Heart right ventricle (tissue), 16 donors: ENCODE results near the gene NOSIP. TPM values are rescaled to one million over a fixed set of nuclear protein-coding genes. Genes with fewer than 3 reads are reported as not detected.

ENCODE experiments used
- ATAC-seq, 8 donors: fragments of 200-7000 bp; cut with Tn5 transposase; one replicate each; pipeline ENCODE4 v1.9.1; 2020; ENCODE audit warnings: mild to moderate bottlenecking in 8 of 8, moderate library complexity in 8 of 8, moderate number of reproducible peaks in 1 of 8
- DNase-seq, 2 donors: peaks; one replicate each; pipeline ENCODE4 v3.0.0-alpha.2; 2020
- H3K27ac ChIP-seq, 10 donors: fragments of 200-600 bp; sonication (generic) in 2 of 10; one replicate each; pipeline versions ENCODE4 v1.5.0 to v1.8.0; 2020 to 2022; ENCODE audit warnings: mild to moderate bottlenecking in 3 of 10
- H3K27me3 ChIP-seq, 7 donors: fragments of 200-600 bp; one replicate each; pipeline ENCODE4 v1.8.0; 2021 to 2022; ENCODE audit warnings: mild to moderate bottlenecking in 2 of 7
- H3K36me3 ChIP-seq, 9 donors: fragments of 200-600 bp; sonication (generic) in 1 of 9; one replicate each; pipeline versions ENCODE4 v1.5.0 to v1.8.0; 2020 to 2022; ENCODE audit warnings: mild to moderate bottlenecking in 2 of 9
- H3K4me1 ChIP-seq, 9 donors: fragments of 200-600 bp; sonication (generic) in 1 of 9; one replicate each; pipeline versions ENCODE4 v1.5.0 to v1.8.0; 2020 to 2022; ENCODE audit warnings: mild to moderate bottlenecking in 4 of 9
- H3K4me3 ChIP-seq, 10 donors: fragments of 200-600 bp; sonication (generic) in 2 of 10; one replicate each; pipeline versions ENCODE4 v1.5.0 to v1.8.0; 2020 to 2022; ENCODE audit warnings: mild to moderate bottlenecking in 7 of 10, moderate library complexity in 2 of 10
- H3K9me3 ChIP-seq, 11 donors: fragments of 200-600 bp in 10 of 11; sonication (generic) in 2 of 11; one replicate each; pipeline versions ENCODE4 v1.5.0 to v1.8.0; 2013 to 2022; ENCODE audit warnings: mild to moderate bottlenecking in 2 of 11, control low read depth in 1 of 11, moderate library complexity in 1 of 11
- WGBS, 2 donors: extraction: QIAGEN DNeasy Blood & Tissue Kit; methylation state at CpG; one replicate each; pipeline ENCODE4 v1.1.7; 2013; ENCODE audit warnings: inconsistent platforms in 1 of 2; 5-methylcytosine and 5-hydroxymethylcytosine counted together
- intact Hi-C, 10 donors: fragments of 100-400 bp; cut with DNase I; formaldehyde crosslinking; loops; one replicate each; pipeline versions ENCODE4 v1.11.1 to v1.14.2; 2022
- polyA plus RNA-seq, 2 donors: library from polyadenylated mRNA; stranded (reverse); fragments of 200-250 nt; gene quantifications; one replicate each; pipeline ENCODE4 v1.2.3, GENCODE V29; 2013
- total RNA-seq, 10 donors: library from RNA; stranded (reverse); fragmentation: NEBNext Ultra II Directional in 3 of 10; extraction: Animal tissue kit (Norgen Biotek cat#: 25700) in 3 of 10; gene quantifications; one replicate each; pipeline versions ENCODE4 v1.2.1 to v1.2.4, GENCODE V29; 2021 to 2023
- TF ChIP-seq, protein P1 (sequence below), 9 donors: fragments of 200-600 bp; sonication (generic) in 2 of 9; IDR thresholded peaks; one replicate each; pipeline versions ENCODE4 v1.5.0 to v1.8.0; 2021 to 2022; ENCODE audit warnings: antibody characterized with exemption in 9 of 9, mild to moderate bottlenecking in 5 of 9, moderate library complexity in 1 of 9
- donor health status: Arrhythmogenic right ventricular cardiomyopathy.
- donor health status: ischemic (EF 13 %, LVEDD 7.1; RV severe dilation, severe dysfunction).
- donor health status: healthy with polysubstance abuse.
- donor health status: DM: no; HTN: yes; CAD: no.
- donor health status: DM: no; HTN: no; CAD: no.
- donor health status: ischemic (EF 25% LVEDD 6.9; RV normal size, moderate dysfunction).
- donor health status: ischemic (EF 25% LVEDD 5.7; RV mildly dilated, moderate dysfunction).
- donor health status: healthy.
- donor health status: DM: yes; HTN: yes; CAD: no.
- donor health status: Ischemic cardiomyopathy.
- donor health status: ischemic (EF 35%, LVEDD 5.7; RV mildly dilated, moderate dysfunction).
- donor health status: nonischemic (EF 11% LVEDD 7.7; RV severe dilation, severe dysfunction).
- donor health status: DM: yes; HTN: yes; CAD: no.
- donor health status: PGD.
- donor health status: ischemic (EF 29% LVEDD 5.4; RV normal size, mild dysfunction).
- donor health status: nonischemic (EF 23%, LVEDD 6.1; RV moderate dilation, normal function).

NOSIP gene
- total and polyA plus RNA-seq, 12 donors: 38.0 to 120 (median 46.6) TPM

DNA sequence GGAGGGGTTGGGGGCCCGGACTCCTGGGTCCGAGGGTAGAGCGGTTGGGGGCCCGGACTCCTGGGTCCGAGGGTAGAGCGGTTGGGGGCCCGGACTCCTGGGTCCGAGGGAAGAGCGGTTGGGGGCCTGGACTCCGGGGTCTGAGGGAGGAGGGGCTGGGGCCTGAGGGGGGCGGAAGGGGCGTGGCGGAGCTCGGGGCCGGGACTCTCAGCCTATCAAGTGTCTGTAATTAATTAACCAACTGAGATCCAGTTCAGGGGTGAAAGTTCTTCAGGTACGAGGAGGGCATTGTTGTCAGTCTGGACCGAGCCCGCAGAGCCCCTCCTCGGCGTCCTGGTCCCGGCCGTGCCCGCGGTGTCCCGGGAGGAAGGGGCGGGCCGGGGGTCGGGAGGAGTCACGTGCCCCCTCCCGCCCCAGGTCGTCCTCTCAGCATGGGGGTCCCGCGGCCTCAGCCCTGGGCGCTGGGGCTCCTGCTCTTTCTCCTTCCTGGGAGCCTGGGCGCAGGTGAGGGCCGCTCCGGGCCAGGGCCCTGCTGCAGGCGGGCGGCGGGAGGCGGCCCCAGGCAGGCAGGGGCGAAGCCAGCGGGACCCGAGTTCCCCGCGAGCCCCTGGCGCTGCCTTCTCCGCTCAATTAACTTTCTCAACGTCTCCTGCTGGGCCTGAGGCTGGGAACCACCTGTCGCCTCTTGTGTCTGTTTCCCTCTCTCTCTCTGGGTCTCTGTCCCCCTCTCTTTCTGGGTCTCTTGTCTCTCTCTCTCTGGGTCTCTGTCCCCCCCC lies 67.2 kb downstream of the NOSIP start:
- peaks cover 5 to 54% (median 35%) of the 10 kb centered on the region in 9 donors for H3K4me1 ChIP-seq
- no peaks in the 10 kb centered on the region for H3K9me3 ChIP-seq
- H3K36me3 ChIP-seq: peaks cover 0 to 22% (median 0%) of the 10 kb centered on the region in 9 donors
- 1% methylated on average over 46 to 50 of the region's 50 CpGs for WGBS, 2 donors
- H3K27me3 ChIP-seq: no peaks in the 10 kb centered on the region
- ATAC-seq (peak; percentile 73 to 87 (median 82)), DNase-seq (peak; percentile 66 to 70)
- peak overlapping the region; percentile 67 to 93 (median 90) for H3K27ac ChIP-seq
- TF ChIP-seq, protein P1, sequence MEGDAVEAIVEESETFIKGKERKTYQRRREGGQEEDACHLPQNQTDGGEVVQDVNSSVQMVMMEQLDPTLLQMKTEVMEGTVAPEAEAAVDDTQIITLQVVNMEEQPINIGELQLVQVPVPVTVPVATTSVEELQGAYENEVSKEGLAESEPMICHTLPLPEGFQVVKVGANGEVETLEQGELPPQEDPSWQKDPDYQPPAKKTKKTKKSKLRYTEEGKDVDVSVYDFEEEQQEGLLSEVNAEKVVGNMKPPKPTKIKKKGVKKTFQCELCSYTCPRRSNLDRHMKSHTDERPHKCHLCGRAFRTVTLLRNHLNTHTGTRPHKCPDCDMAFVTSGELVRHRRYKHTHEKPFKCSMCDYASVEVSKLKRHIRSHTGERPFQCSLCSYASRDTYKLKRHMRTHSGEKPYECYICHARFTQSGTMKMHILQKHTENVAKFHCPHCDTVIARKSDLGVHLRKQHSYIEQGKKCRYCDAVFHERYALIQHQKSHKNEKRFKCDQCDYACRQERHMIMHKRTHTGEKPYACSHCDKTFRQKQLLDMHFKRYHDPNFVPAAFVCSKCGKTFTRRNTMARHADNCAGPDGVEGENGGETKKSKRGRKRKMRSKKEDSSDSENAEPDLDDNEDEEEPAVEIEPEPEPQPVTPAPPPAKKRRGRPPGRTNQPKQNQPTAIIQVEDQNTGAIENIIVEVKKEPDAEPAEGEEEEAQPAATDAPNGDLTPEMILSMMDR (IDR thresholded peaks at IDR 0.05): no peak
- peak overlapping the region; percentile 60 to 95 (median 82) for H3K4me3 ChIP-seq
- intact Hi-C loops: loop anchor here in 1 of 10 donors (10.0 kb wide), 1 partner anchor 352 kb away; the partner anchor contains the start of gene PNKP

DNA sequence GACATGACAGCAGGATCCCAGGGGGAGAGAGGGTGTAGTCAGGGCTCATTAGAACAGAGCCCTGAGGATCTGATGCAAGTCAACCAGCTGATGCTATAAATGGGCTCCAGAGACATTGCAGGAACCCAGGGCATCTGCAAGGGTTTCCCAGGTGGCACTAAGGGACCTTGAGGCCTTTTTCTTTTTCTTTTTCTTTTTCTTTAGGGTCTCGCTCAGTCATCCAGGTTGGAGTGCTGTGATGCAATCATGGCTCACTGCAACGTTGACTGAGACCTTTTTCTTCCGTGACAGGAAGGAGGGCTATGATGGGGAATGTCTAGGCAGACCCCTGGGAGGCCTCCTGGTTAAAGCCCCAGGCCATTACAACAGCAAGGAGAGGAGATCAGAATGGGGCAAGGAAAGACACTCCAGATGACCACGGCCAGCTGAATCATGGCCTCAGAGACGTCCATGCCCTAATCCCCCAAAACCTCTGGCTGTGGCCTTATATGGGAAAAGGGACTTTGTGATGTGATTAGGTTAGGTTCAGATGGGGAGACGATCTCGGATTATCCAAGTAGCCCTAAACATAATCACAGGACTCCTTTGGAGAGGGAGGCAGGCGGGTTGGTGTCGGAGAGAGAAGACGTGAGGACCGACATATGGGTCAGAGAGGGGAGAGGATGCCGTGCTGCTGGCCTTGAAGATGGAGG lies 72.4 kb downstream of the NOSIP start:
- intact Hi-C loops: loop anchor here in 3 of 10 donors (5.0 kb wide), 2 partner anchors 34 to 39 kb away; no protein-coding TSS in a partner anchor
- no peaks in the 10 kb centered on the region for H3K27me3 ChIP-seq
- H3K27ac ChIP-seq: no peak overlapping the region
- H3K4me1 ChIP-seq: peaks cover 8 to 26% (median 19%) of the 10 kb centered on the region in 9 donors
- H3K4me3 ChIP-seq: no peak overlapping the region
- TF ChIP-seq, protein P1 (IDR thresholded peaks at IDR 0.05): no peak
- H3K9me3 ChIP-seq: no peaks in the 10 kb centered on the region
- no peak for ATAC-seq
- no peak for DNase-seq
- H3K36me3 ChIP-seq: no peaks in the 10 kb centered on the region
- WGBS, 2 donors: 81 to 85% methylated on average over 12 of the region's 12 CpGs

DNA sequence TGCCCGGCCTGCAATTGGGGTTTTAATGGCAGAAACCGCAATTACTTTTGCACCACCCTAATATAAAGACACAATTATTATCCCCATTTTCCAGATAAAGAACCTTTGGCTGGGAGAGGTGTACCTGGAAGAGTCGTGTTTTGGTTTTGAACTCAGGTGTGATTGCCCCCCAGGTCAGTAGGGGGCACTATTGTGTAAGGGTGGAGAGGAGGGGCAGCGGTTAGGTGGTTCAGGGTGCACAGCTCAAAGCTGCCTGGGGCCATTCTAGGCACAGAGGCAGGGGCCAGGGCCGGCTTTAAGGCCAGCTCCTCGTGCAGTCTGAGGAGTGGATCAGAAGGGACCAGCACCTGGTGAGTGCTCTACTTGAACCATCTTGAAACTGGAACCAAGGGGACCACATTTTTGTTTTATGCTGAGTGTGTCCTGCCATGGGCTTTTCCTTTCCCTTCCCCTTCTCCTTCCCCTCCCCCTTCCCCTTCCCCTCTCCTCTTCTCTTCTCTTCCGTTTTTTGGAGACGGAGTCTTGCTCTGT lies 73.7 kb downstream of the NOSIP start:
- TF ChIP-seq, protein P1 (IDR thresholded peaks at IDR 0.05): peak; percentile 43 to 86 (median 69)
- no peaks in the 10 kb centered on the region for H3K36me3 ChIP-seq
- H3K4me3 ChIP-seq: no peak overlapping the region
- no peaks in the 10 kb centered on the region for H3K9me3 ChIP-seq
- H3K4me1 ChIP-seq: peaks cover 2 to 24% (median 9%) of the 10 kb centered on the region in 9 donors
- ATAC-seq (peak in 7 of 8 donors; percentile 26 to 72 (median 41)), DNase-seq (no peak)
- no peaks in the 10 kb centered on the region for H3K27me3 ChIP-seq
- 33 to 35% methylated on average over 8 of the region's 8 CpGs for WGBS, 2 donors
- H3K27ac ChIP-seq: no peak overlapping the region
- intact Hi-C loops: loop anchor here in 3 of 10 donors (5.0 kb wide), 2 partner anchors 36 to 41 kb away; no protein-coding TSS in a partner anchor

Other genes with a start within 250 kb of the NOSIP start
- 10 to 100 TPM in 2 of 10 donors, 1 to 10 TPM in 8; 2.0 to 34.2 (median 3.9) TPM for gene CD37, start 245.2 kb downstream of the NOSIP start, total RNA-seq
- 1 to 10 TPM; 2.3 to 3.5 TPM for gene CD37, start 245.2 kb downstream of the NOSIP start, polyA plus RNA-seq
- 10 to 100 TPM; 34.1 to 67.8 (median 45.1) TPM for gene TEAD2, start 218.1 kb downstream of the NOSIP start, total RNA-seq
- gene TEAD2, start 218.1 kb downstream of the NOSIP start, polyA plus RNA-seq: 10 to 100 TPM; 43.5 to 50.5 TPM
- gene DKKL1, start 216.7 kb downstream of the NOSIP start, total RNA-seq: under 1 TPM in 3 of 10 donors, not detected in 7; 0.22 to 0.54 (median 0.26) TPM
- under 1 TPM in 1 of 2 donors, not detected in 1; 0.20 TPM for gene DKKL1, start 216.7 kb downstream of the NOSIP start, polyA plus RNA-seq
- not detected for gene KASH5, start 192.3 kb downstream of the NOSIP start, total RNA-seq
- not detected for gene KASH5, start 192.3 kb downstream of the NOSIP start, polyA plus RNA-seq
- not detected for gene PTH2, start 157.1 kb downstream of the NOSIP start, total RNA-seq
- not detected for gene PTH2, start 157.1 kb downstream of the NOSIP start, polyA plus RNA-seq
- gene GFY, start 155.2 kb downstream of the NOSIP start, total RNA-seq: not detected
- under 1 TPM in 1 of 2 donors, not detected in 1; 0.13 TPM for gene GFY, start 155.2 kb downstream of the NOSIP start, polyA plus RNA-seq
- gene SLC17A7, start 139.0 kb downstream of the NOSIP start, total RNA-seq: 1 to 10 TPM in 4 of 10 donors, under 1 TPM in 6; 0.17 to 2.3 (median 0.86) TPM
- gene SLC17A7, start 139.0 kb downstream of the NOSIP start, polyA plus RNA-seq: 1 to 10 TPM in 1 of 2 donors, under 1 TPM in 1; 0.88 to 2.0 TPM
- gene PIH1D1, start 128.7 kb downstream of the NOSIP start, total RNA-seq: 10 to 100 TPM; 15.7 to 42.1 (median 25.7) TPM
- 10 to 100 TPM; 32.5 to 60.0 TPM for gene PIH1D1, start 128.7 kb downstream of the NOSIP start, polyA plus RNA-seq
- gene ALDH16A1, start 127.3 kb downstream of the NOSIP start, total RNA-seq: 10 to 100 TPM in 3 of 10 donors, 1 to 10 TPM in 7; 4.4 to 14.9 (median 7.4) TPM
- gene ALDH16A1, start 127.3 kb downstream of the NOSIP start, polyA plus RNA-seq: 10 to 100 TPM; 17.8 to 19.9 TPM
- 10 to 100 TPM in 1 of 10 donors, 1 to 10 TPM in 9; 1.6 to 14.8 (median 3.1) TPM for gene FLT3LG, start 106.3 kb downstream of the NOSIP start, total RNA-seq
- gene FLT3LG, start 106.3 kb downstream of the NOSIP start, polyA plus RNA-seq: 10 to 100 TPM in 1 of 2 donors, 1 to 10 TPM in 1; 4.2 to 14.0 TPM
- 1,000 to 10,000 TPM; 1,171 to 1,844 (median 1,328) TPM for gene RPL13A, start 92.9 kb downstream of the NOSIP start, total RNA-seq
- 1,000 to 10,000 TPM; 1,376 to 2,740 TPM for gene RPL13A, start 92.9 kb downstream of the NOSIP start, polyA plus RNA-seq
- 1,000 to 10,000 TPM in 4 of 10 donors, 100 to 1,000 TPM in 6; 739 to 1,152 (median 854) TPM for gene RPS11, start 84.1 kb downstream of the NOSIP start, total RNA-seq
- gene RPS11, start 84.1 kb downstream of the NOSIP start, polyA plus RNA-seq: 1,000 to 10,000 TPM; 2,102 to 3,642 TPM
- gene FCGRT, start 67.9 kb downstream of the NOSIP start, total RNA-seq: 100 to 1,000 TPM in 2 of 10 donors, 10 to 100 TPM in 8; 49.0 to 175 (median 71.4) TPM
- 10 to 100 TPM; 63.2 to 83.6 TPM for gene FCGRT, start 67.9 kb downstream of the NOSIP start, polyA plus RNA-seq
- gene RCN3, start 52.6 kb downstream of the NOSIP start, total RNA-seq: 10 to 100 TPM in 2 of 10 donors, 1 to 10 TPM in 8; 4.7 to 23.4 (median 6.1) TPM
- 10 to 100 TPM; 23.6 to 38.3 TPM for gene RCN3, start 52.6 kb downstream of the NOSIP start, polyA plus RNA-seq
- 1 to 10 TPM in 1 of 10 donors, under 1 TPM in 9; 0.34 to 1.0 (median 0.57) TPM for gene PRRG2, start 760 bp upstream of the NOSIP start, total RNA-seq
- gene PRRG2, start 760 bp upstream of the NOSIP start, polyA plus RNA-seq: 1 to 10 TPM; 1.1 to 2.4 TPM
- 10 to 100 TPM; 11.2 to 19.2 (median 16.7) TPM for gene PRR12, start 10.6 kb upstream of the NOSIP start, total RNA-seq
- 10 to 100 TPM in 1 of 2 donors, 1 to 10 TPM in 1; 5.2 to 11.1 TPM for gene PRR12, start 10.6 kb upstream of the NOSIP start, polyA plus RNA-seq
- gene RRAS, start 59.6 kb upstream of the NOSIP start, total RNA-seq: 100 to 1,000 TPM in 7 of 10 donors, 10 to 100 TPM in 3; 90.4 to 141 (median 113) TPM
- 100 to 1,000 TPM; 208 to 215 TPM for gene RRAS, start 59.6 kb upstream of the NOSIP start, polyA plus RNA-seq
- gene SCAF1, start 61.7 kb upstream of the NOSIP start, total RNA-seq: 10 to 100 TPM; 41.6 to 60.5 (median 45.2) TPM
- gene SCAF1, start 61.7 kb upstream of the NOSIP start, polyA plus RNA-seq: 10 to 100 TPM; 20.2 to 25.8 TPM
- 10 to 100 TPM; 22.3 to 39.4 (median 24.7) TPM for gene IRF3, start 85.3 kb upstream of the NOSIP start, total RNA-seq
- 10 to 100 TPM; 67.8 to 84.2 TPM for gene IRF3, start 85.3 kb upstream of the NOSIP start, polyA plus RNA-seq
- gene BCL2L12, start 85.4 kb upstream of the NOSIP start, total RNA-seq: 10 to 100 TPM in 5 of 10 donors, 1 to 10 TPM in 5; 7.8 to 14.6 (median 9.8) TPM
- gene BCL2L12, start 85.4 kb upstream of the NOSIP start, polyA plus RNA-seq: 10 to 100 TPM in 1 of 2 donors, 1 to 10 TPM in 1; 8.6 to 19.6 TPM
- gene PRMT1, start 96.7 kb upstream of the NOSIP start, total RNA-seq: 100 to 1,000 TPM; 112 to 146 (median 127) TPM
- gene PRMT1, start 96.7 kb upstream of the NOSIP start, polyA plus RNA-seq: 100 to 1,000 TPM in 1 of 2 donors, 10 to 100 TPM in 1; 80.0 to 270 TPM
- gene ADM5, start 109.0 kb upstream of the NOSIP start, total RNA-seq: under 1 TPM; 0.16 to 0.74 (median 0.47) TPM
- 1 to 10 TPM; 1.1 to 1.6 TPM for gene ADM5, start 109.0 kb upstream of the NOSIP start, polyA plus RNA-seq
- gene CPT1C, start 110.6 kb upstream of the NOSIP start, total RNA-seq: 1 to 10 TPM; 1.4 to 3.6 (median 1.9) TPM
- 10 to 100 TPM in 1 of 2 donors, 1 to 10 TPM in 1; 4.8 to 10.7 TPM for gene CPT1C, start 110.6 kb upstream of the NOSIP start, polyA plus RNA-seq
- under 1 TPM in 8 of 10 donors, not detected in 2; 0.15 to 0.80 (median 0.36) TPM for gene TSKS, start 182.8 kb upstream of the NOSIP start, total RNA-seq
- gene TSKS, start 182.8 kb upstream of the NOSIP start, polyA plus RNA-seq: 1 to 10 TPM in 1 of 2 donors, under 1 TPM in 1; 0.64 to 3.4 TPM
- 100 to 1,000 TPM in 1 of 10 donors, 10 to 100 TPM in 9; 56.0 to 108 (median 62.6) TPM for gene AP2A1, start 186.4 kb upstream of the NOSIP start, total RNA-seq
- gene AP2A1, start 186.4 kb upstream of the NOSIP start, polyA plus RNA-seq: 10 to 100 TPM; 36.1 to 96.3 TPM
- gene FUZ, start 232.7 kb upstream of the NOSIP start, total RNA-seq: 10 to 100 TPM; 11.4 to 20.8 (median 14.4) TPM
- gene FUZ, start 232.7 kb upstream of the NOSIP start, polyA plus RNA-seq: 10 to 100 TPM; 16.4 to 24.1 TPM
- 100 to 1,000 TPM in 1 of 10 donors, 10 to 100 TPM in 9; 39.7 to 110 (median 54.9) TPM for gene MED25, start 237.7 kb upstream of the NOSIP start, total RNA-seq
- gene MED25, start 237.7 kb upstream of the NOSIP start, polyA plus RNA-seq: 100 to 1,000 TPM in 1 of 2 donors, 10 to 100 TPM in 1; 39.5 to 149 TPM